ENCODE data around the gene TTC23.

The TTC23 gene

GRCh38 chr15:99132634-99133287 lies 116.6 kb downstream of the TTC23 start:
- DNase-seq, result no peak

- DNase-seq, result no peak
These were observed 117.3 kb downstream of the TTC23 start for GRCh38 chr15:99132122-99132521.

GRCh38 chr15:99131441-99132023 lies 117.8 kb downstream of the TTC23 start:
- no peak for DNase-seq

- no peak for DNase-seq
These were observed 118.5 kb downstream of the TTC23 start for GRCh38 chr15:99130765-99131440.

- no peak for DNase-seq
These were observed 119.1 kb downstream of the TTC23 start for GRCh38 chr15:99130314-99130713.

GRCh38 chr15:99129644-99130043 lies 119.7 kb downstream of the TTC23 start:
- DNase-seq, result no peak

GRCh38 chr15:99128411-99128810 lies 121.0 kb downstream of the TTC23 start:
- no peak for DNase-seq

GRCh38 chr15:99127773-99128172 lies 121.6 kb downstream of the TTC23 start:
- DNase-seq, result no peak

- no peak for DNase-seq
These were observed 122.5 kb downstream of the TTC23 start for GRCh38 chr15:99126930-99127329.

- DNase-seq, result no peak
These were observed 123.2 kb downstream of the TTC23 start for GRCh38 chr15:99126131-99126588.

- no peak for DNase-seq
These were observed 124.1 kb downstream of the TTC23 start for GRCh38 chr15:99125061-99125891.

- no peak for DNase-seq
These were observed 124.7 kb downstream of the TTC23 start for GRCh38 chr15:99124641-99125040.

- no peak for DNase-seq
These were observed 125.5 kb downstream of the TTC23 start for GRCh38 chr15:99123713-99124451.

GRCh38 chr15:99122831-99123712 lies 126.3 kb downstream of the TTC23 start:
- no peak for DNase-seq

- DNase-seq, result no peak
These were observed 127.5 kb downstream of the TTC23 start for GRCh38 chr15:99121691-99122410.

- no peak for DNase-seq
These were observed 128.2 kb downstream of the TTC23 start for GRCh38 chr15:99121207-99121606.

GRCh38 chr15:99120050-99120777 lies 129.2 kb downstream of the TTC23 start:
- DNase-seq, result no peak

- DNase-seq, result no peak
These were observed 130.4 kb downstream of the TTC23 start for GRCh38 chr15:99118801-99119546.

GRCh38 chr15:99118258-99118632 lies 131.1 kb downstream of the TTC23 start:
- no peak for DNase-seq

Measured in bone marrow (tissue), 2 donors.